ENCODE results near the gene AMZ2.
"Not testable (repeated sequence)": the region's sequence is repeated elsewhere in the genome, so short reads cannot be mapped to it uniquely, and the experiment has no call there.

AMZ2 gene

GRCh38 chr17:68255151-68255550 lies 7.3 kb downstream of the AMZ2 start:
- no peak for DNase-seq

GRCh38 chr17:68255731-68256538 lies 8.1 kb downstream of the AMZ2 start:
- no peak for DNase-seq

DNA sequence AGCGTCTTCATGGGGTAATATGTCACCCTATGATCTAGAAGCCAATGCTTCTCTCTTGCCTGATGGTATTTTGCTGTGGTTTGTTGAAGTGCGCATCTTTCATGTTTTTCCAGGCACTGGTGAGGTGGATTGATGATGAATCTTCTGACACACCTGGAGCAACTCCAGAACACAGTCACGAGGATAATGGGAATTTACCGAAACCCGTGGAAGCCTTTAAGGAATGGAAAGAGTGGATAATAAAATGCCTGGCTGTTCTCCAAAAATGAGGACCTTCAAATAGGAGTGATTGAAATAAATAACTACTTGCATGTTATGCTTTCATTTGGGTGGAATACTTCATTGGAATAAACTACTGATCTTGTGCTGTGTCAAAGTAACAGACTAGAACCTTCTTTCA lies 8.9 kb downstream of the AMZ2 start:
- not testable (repeated sequence) for DNase-seq

- DNase-seq, result no peak
Measured at GRCh38 chr17:68257934-68258333, 10.1 kb downstream of the AMZ2 start.

- DNase-seq, result peak; percentile 21
Measured at GRCh38 chr17:68258890-68259647, 11.2 kb downstream of the AMZ2 start.

GRCh38 chr17:68259648-68259951 lies 11.8 kb downstream of the AMZ2 start:
- DNase-seq, result not testable (repeated sequence)

DNA sequence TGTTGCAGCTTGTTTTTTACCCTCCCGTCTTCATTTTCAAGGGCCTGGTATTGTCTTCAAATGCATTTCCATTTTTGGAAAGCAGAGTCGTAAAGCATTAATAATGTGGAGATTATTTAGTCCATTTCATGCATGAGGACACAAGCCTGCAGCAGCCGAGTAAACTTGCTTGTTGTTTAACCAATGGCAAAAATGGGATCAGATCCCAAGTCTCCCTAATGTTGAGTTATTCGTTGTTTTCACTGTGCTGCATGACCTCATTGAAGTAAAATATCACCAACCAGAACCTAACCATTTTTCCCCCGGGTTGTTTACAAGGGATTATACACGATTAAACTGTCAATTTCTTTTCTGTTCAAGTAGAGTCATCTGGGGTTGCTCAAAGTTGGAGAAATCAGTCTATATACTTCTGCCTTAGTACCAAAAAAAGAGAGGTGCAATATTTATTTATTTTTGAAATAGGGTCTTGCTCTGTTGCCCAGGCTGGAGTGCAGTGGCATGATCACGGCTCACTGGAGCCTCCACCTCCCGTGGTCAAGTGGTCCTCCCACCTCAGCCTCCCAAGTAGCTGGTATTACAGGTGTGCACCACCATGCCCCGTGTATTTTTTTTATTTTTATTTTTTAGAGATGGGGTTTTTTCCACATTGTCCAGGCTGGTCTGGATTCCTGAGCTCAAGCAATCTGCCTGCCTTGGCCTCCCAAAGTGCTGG lies 12.4 kb downstream of the AMZ2 start:
- no peak for DNase-seq

GRCh38 chr17:68262467-68262866 lies 14.6 kb downstream of the AMZ2 start:
- DNase-seq, result not testable (repeated sequence)

GRCh38 chr17:68263101-68263681 lies 15.3 kb downstream of the AMZ2 start:
- DNase-seq, result peak; percentile 39

GRCh38 chr17:68265833-68266232 lies 18.0 kb downstream of the AMZ2 start:
- not testable (repeated sequence) for DNase-seq

GRCh38 chr17:68273722-68274121 lies 25.9 kb downstream of the AMZ2 start:
- DNase-seq, result no peak

- DNase-seq, result not testable (repeated sequence)
Measured at GRCh38 chr17:68276339-68276738, 28.5 kb downstream of the AMZ2 start.

GRCh38 chr17:68277807-68278206 lies 30.0 kb downstream of the AMZ2 start:
- DNase-seq, result no peak

DNA sequence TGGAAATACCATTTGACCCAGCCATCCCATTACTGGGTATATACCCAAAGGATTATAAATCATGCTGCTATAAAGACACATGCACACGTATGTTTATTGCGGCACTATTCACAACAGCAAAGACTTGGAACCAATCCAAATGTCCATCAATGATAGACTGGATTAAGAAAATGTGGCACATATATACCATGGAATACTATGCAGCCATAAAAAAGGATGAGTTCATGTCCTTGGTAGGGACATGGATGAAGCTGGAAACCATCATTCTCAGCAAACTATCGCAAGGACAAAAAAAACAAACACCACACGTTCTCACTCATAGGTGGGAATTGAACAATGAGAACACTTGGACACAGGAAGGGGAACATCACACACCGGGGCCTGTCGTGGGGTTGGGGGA lies 34.1 kb downstream of the AMZ2 start:
- DNase-seq, result not testable (repeated sequence)

GRCh38 chr17:68288375-68288774 lies 40.5 kb downstream of the AMZ2 start:
- DNase-seq, result no peak

DNA sequence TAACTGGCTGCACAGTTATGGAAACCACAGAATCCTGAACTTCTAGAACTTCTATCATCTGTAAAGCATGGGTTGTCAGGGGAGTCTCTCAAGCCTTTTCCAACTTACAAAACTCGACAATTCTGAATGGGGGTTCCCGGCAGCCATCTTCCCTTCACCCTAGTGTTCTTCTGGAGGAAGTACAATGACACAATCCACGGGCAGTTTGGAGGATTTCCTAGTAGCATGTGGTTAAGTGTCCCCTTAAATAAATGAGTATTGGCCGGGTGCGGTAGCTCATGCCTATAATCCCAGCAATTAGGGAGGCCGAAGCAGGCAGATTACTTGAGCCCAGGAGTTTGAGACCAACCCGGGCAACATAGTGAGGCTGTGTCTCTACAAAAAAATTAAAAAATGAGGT lies 41.0 kb downstream of the AMZ2 start:
- no peak for DNase-seq

GRCh38 chr17:68289473-68289872 lies 41.6 kb downstream of the AMZ2 start:
- no peak for DNase-seq

GRCh38 chr17:68289936-68290267 lies 42.1 kb downstream of the AMZ2 start:
- DNase-seq, result no peak

GRCh38 chr17:68290268-68290954 lies 42.6 kb downstream of the AMZ2 start:
- DNase-seq, result no peak

GRCh38 chr17:68290955-68291835 lies 43.4 kb downstream of the AMZ2 start, which contains the start of the genes ARSG and SLC16A6:
ARSG (plus strand) TSS chr17:68291495; CDS start chr17:68307494, 15,999 bp downstream.
SLC16A6 (minus strand) TSS chr17:68291127; CDS start chr17:68278320, 12,807 bp downstream.
- DNase-seq, result peak; percentile 22
